HG02943 (cell line): ENCODE data around the gene CIZ1.
"Not testable (repeated sequence)": the region's sequence is repeated elsewhere in the genome, so short reads cannot be mapped to it uniquely, and the experiment has no call there.

Experiments
- ATAC-seq: cut with Tn5 transposase; IDR thresholded peaks from one replicate; pipeline ENCODE4 v1.9.1; 2021; ENCODE audit warnings: mild to moderate bottlenecking, low read depth, moderate library complexity; ENCODE audit not compliant: unreplicated experiment

CIZ1 gene

GRCh38 chr9:128149001-128149701 lies 42.2 kb downstream of the CIZ1 start, which contains the start of gene LCN2:
Gene LCN2 (plus strand): TSS chr9:128149453. CDS start chr9:128149526, 73 bp downstream.
- no peak for ATAC-seq

DNA sequence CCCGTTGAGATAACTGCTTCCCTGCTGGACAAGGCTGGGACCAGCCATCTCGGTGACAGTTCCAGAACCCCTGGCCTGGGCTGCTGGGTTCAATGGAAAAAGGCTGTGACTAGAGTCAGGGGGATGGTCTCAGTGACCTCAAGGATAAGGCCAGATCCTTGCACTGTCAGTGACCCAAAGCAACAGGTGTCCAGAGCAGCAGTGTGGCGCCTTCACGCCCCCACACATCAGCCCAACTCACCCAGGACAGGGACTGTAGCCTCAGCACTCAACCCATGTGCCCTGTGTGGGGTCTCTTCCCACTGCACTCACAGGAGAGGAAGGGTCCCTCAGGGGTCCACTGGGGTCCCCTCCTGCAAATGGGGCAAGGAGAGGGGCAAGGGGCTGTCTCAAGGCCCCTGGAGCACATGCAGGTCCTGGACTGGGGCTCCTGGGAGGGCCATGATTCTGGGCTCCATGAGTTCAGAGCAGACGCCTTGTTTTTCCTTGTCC lies 42.8 kb downstream of the CIZ1 start:
- no peak for ATAC-seq

DNA sequence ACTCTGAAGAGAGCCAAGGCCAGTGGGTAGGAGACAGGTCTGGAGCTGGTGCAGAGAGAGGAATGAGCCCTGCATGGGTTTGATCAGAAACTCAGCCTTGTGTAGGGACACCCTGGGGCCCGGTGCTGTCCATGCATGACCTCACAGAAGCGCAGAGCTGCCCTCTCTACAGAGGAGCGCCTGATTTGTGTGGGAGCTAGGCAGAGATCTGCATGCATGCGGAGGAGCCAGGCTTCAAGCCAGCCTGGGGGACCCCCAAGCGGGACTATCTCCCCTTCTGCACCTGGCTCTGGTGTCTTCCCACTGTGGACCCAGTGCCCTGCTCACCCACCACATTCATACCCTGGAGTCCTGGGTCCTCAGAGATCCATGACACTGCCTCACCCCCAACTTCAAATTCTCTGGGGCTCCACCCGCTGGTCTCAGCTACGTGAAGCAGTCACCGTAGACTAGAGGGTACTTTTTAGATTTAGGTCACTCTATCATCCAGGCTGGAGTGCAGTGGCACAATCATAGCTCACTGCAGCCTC lies 44.7 kb downstream of the CIZ1 start:
- ATAC-seq, result no peak

DNA sequence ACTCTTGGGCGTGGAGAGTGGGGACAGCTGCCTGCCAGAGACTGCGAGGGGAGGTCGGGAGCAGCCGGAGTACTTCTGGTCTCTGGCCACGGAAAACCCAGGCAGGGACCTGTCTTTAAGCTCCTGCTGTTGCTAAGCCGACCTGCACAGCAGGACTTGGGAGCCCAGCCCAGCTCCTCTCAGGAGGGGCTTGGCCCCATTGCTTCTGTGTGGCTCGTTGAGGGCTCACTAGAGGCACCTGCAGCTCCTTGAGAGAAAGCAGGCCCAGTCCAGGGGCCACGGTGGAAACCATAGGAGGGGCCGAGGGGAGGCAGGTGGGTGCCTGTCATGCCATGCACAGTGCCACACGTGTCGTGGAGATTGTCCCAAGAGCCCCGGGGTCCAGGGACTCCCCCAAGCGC lies 45.4 kb downstream of the CIZ1 start:
- no peak for ATAC-seq

GRCh38 chr9:128145536-128145935 lies 45.8 kb downstream of the CIZ1 start:
- no peak for ATAC-seq

DNA sequence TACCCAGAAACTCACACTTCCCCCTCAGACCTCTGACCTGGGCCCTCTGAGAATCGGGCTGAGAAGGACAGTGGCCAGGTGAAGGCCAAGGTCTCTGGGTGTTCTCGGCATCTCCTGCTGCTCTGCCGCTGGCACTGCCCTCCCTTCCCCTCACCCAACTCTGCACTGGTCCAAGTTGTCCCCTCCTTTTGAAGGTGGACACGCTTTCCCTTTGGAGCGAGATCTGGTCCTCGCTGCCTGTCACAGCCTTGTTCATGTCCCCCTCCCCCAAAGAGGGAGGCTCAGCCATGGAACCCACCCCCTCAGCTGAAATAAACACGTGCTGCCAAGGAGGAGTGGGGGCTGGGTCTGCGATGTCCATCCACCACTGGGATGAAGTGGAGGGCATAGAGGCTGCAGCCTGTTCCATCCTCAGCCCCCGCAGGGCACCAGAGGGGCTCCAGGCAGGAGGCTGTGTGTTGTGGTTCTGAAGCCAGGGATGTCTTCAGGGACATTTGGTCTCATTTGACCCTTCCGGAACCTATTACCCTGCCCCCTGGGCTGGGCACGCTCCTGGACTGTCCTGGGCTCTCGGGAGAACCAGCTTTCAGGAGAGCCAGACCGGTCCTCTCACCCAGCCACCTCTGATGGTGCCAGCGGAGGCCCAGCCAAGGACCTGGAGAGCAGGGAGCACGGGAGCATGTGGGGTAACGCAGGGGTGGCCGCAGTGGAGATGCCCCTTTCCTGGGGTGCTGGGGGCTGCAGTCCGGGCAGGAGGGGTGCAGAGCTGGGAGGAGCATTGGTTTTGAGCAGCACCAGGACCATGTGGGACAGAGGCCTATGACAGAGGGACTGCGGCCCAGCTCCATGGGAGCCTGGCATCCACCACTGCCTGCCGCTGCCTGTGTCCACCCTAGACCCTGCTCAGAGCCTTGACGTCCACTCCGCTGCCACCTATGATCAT lies 46.9 kb downstream of the CIZ1 start:
- ATAC-seq, result no peak

DNA sequence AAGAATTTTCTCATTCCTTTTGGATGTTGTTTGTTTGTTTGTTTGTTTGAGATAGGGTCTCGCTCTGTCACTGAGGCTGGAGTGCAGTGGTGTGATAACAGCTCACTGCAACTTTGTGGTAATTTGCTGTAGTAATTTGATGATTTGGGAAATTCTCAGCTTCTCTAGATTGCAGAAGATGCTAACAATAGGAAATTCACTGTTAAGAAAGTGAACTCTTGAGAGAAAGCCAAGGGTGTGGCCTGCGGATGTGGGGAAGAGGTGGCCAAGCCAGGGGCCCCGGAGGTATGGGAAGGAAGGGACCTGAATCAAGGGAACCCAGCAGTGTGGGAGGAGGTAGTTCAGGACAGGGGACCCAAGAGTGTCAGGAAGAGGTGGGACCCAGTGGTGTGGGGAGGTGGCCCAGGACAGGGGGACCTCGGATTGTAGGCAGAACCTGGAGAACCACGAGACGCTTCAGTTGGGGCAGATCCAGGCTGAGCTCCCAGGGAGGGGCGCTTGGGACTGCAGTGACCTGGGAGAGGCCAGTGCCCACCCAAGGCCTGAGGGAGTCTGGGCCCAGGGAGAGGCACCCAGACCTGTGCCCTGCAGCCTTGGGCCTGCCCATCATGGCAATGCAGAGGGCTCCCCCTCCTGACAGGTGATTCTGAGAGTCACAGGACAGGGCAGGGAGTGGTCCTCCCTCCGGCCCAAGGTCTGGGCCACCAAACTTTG lies 47.7 kb downstream of the CIZ1 start:
- ATAC-seq, result no peak

DNA sequence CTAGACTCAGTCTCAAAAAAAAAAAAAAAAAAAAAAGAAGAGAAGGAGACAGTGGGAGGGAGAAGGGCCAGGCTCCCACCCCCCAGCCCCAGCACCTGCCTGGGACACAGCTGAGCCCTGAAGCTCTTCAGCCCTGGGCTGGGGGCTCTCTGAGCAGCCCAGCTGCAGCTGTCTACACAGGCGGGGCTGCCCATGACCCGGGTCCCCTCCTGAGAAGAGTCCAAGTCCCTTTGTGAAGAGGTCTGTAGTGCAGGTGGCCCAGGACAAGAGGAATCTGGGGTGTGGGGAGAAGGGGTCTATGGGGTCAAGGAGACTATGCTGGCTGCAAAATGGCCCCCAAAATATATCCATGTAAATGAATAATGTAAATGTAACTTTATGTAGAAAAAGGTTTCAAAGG lies 48.8 kb downstream of the CIZ1 start:
- no peak for ATAC-seq

DNA sequence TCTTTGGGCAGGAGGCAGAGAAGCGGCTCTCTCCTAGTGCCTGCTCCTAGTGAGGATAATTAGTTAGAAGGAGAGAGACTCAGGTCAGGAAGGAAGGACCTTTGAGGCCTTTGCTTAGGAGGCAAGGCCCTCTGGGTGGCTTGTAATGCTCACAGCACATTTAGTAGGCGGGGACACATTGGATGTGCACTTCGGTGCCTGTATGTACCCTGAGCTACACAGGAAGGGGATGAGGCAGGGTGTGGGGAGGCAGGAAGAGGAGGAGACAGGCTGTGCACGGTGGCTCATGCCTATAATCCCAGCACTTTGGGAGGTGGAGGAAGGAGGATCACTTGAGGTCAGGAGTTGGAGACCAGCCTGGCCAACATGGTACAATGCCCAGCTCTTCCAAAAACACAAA lies 49.3 kb downstream of the CIZ1 start:
- no peak for ATAC-seq

DNA sequence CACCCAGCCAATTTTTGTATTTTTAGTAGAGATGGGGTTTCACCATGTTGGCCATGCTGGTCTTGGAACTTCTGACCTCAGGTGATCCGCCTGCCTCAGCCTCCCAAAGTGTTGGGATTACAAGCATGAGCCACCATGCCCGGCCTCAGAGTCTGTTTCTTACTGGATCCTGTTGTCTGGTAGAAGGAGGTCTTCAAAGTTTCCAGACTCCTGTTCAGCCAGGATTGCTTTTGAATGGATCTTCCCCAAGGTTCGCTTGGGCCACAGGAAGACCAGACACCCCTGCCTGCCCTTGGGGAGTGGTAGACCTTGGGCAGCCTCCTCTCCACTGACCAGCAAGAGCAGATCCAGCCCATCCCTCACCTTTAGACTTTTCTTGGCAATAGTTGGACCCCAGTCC lies 49.8 kb downstream of the CIZ1 start:
- no peak for ATAC-seq

- ATAC-seq, result no peak
Measured at GRCh38 chr9:128139621-128140020, 51.8 kb downstream of the CIZ1 start.

- no peak for ATAC-seq
Measured at GRCh38 chr9:128138001-128138400, 53.4 kb downstream of the CIZ1 start.

DNA sequence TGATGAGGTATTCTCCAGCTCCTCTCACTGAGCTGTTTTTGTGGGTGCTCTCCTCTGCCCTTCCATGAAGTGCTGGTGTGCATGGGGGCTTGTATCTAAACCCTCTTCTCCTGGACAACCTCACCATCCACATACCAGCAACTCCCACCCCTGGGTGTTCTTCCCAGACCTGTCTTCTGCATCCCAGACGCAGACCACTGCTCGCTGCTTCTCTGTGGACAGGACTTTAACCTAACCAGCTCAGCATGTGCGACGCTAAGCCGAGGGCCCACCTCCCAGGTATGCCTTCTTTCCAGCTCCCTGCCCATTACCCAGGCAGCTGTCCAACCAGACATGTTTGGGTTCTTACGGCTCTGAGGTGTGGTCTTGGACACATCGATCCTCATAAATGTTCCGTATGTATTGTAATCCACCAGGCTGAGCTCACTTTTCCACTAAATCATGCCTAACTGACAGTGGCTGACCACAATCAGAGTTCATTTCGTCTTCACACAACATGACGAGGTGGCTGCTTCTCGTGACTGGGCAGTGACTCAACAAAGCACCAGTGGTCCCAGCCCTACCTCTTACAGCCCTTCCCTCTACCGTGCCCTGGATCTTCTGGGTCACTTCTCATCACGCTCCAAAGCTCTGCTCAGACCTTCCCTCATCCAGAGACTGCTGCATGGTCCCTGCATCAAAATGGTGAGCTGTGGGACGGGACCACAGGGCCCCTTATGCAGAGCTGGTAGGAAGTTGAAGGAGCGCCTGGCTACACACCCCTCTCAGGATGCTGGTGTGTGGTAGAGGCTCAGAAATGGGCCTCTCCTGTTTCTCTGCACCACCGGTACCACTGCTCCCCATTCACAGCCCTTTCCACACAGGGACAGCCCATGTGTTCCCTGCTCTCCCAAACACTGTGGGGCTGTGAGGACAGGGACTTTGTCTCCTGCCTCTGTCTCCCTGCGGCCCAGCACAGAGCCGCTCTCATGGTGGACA lies 54.3 kb downstream of the CIZ1 start:
- no peak for ATAC-seq

GRCh38 chr9:128135561-128135960 lies 55.8 kb downstream of the CIZ1 start:
- not testable (repeated sequence) for ATAC-seq

DNA sequence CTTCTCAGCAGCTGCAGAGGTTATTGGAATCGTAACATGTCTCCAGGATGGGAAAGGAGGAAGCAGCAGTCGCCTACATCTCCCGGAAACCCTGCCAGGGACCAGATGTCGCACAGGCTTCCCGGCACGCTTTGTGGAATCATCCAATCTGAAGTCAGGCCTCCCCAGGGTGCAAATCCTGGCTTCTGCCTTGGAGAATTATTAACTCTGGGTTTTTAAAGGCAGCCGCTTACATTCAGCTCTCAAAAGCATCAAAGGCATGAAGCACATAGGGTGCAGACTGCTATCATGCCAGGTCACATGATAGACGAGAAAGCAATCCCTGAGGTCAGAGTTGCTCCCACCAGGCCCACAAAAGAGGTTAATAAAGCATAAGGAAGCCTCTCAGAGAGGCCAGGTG lies 59.2 kb downstream of the CIZ1 start:
- ATAC-seq, result not testable (repeated sequence)

DNA sequence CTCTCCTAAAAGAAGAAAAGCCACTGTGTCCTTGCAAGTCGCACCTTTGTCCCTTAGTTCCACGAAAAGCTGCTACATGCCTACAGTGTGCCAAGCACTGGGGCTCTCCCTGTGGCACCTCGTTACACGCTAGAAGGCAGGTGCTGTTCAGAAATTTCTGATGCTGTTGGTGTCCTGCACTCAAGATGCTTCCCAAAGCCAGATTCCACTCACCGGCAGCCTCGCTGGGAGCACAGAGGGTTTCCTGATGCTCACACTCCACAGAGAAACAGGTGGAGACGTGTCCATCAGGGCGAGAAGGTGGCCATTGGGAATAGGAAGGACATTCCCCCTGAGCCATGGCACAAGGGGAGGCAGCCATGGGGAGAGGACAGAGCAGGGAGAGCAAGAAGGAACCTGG lies 60.0 kb downstream of the CIZ1 start:
- not testable (repeated sequence) for ATAC-seq

- not testable (repeated sequence) for ATAC-seq
Measured at GRCh38 chr9:128130651-128131050, 60.7 kb downstream of the CIZ1 start.

GRCh38 chr9:128129976-128130590 lies 61.3 kb downstream of the CIZ1 start:
- ATAC-seq, result not testable (repeated sequence)
